Keratinocyte (primary cell): Measurements from ENCODE around the gene ZNF544. TPM values are rescaled to one million over a fixed set of nuclear protein-coding genes. Genes with fewer than 3 reads are reported as not detected.

ENCODE experiments used
- DNase-seq: peaks from one replicate; pipeline ENCODE4 v3.0.0-alpha.2; 2011; ENCODE audit warnings: low read depth, missing footprints, low spot score
- FAIRE-seq: peaks from 2 replicates; lab custom pipeline; 2011; peaks lifted over from hg19 to GRCh38; lab: Jason Lieb, UNC
- H2AFZ ChIP-seq: 2 replicates; pipeline ENCODE4 v1.6.0; 2012; ENCODE audit warnings: low read length, control low read depth, inconsistent platforms; ENCODE audit not compliant: control insufficient read depth
- H3K27ac ChIP-seq: 2 replicates; pipeline ENCODE4 v1.5.1; 2011; ENCODE audit warnings: low read length; ENCODE audit not compliant: control insufficient read depth, insufficient read depth
- H3K27me3 ChIP-seq: 3 replicates; pipeline ENCODE4 v1.6.0; 2011; ENCODE audit warnings: low read length; ENCODE audit not compliant: control insufficient read depth, insufficient read depth; ENCODE audit errors: extremely low read depth
- H3K36me3 ChIP-seq, 2 experiments: 2 replicates in 1 of 2; 3 replicates in 1 of 2; pipeline ENCODE4 v1.5.1; 2011; ENCODE audit warnings: low read length in 2 of 2, mild to moderate bottlenecking in 1 of 2; ENCODE audit not compliant: control insufficient read depth in 2 of 2, insufficient read depth in 2 of 2; ENCODE audit errors: extremely low read depth in 1 of 2
- H3K4me1 ChIP-seq: 3 replicates; pipeline ENCODE4 v1.5.1; 2011; ENCODE audit warnings: low read length; ENCODE audit not compliant: control insufficient read depth, insufficient read depth; ENCODE audit errors: extremely low read depth
- H3K4me2 ChIP-seq: 3 replicates; pipeline ENCODE4 v1.6.0; 2011; ENCODE audit warnings: low read depth, low read length; ENCODE audit not compliant: control insufficient read depth, insufficient read depth; ENCODE audit errors: extremely low read depth
- H3K4me3 ChIP-seq, 3 experiments: fragments of 200-600 bp in 1 of 3; sonication (generic) in 1 of 3; 2 replicates in 2 of 3; 3 replicates in 1 of 3; pipeline ENCODE4 v1.5.1; 2011 to 2016; ENCODE audit warnings: low read length in 3 of 3, mild to moderate bottlenecking in 3 of 3, control low read depth in 2 of 3, inconsistent platforms in 1 of 3, low read depth in 1 of 3, mixed read lengths in 1 of 3, mixed run types in 1 of 3, moderate library complexity in 1 of 3; ENCODE audit not compliant: control insufficient read depth in 2 of 3, insufficient read depth in 2 of 3; ENCODE audit errors: extremely low read depth in 1 of 3
- H3K79me2 ChIP-seq: 2 replicates; pipeline ENCODE4 v1.6.0; 2012; ENCODE audit warnings: low read length; ENCODE audit not compliant: control insufficient read depth, insufficient read depth
- H3K9ac ChIP-seq: 3 replicates; pipeline ENCODE4 v1.6.0; 2011; ENCODE audit warnings: low read length; ENCODE audit not compliant: control insufficient read depth, insufficient read depth; ENCODE audit errors: extremely low read depth
- H3K9me1 ChIP-seq: 3 replicates; pipeline ENCODE4 v1.6.0; 2011; ENCODE audit warnings: low read length; ENCODE audit not compliant: control insufficient read depth, insufficient read depth; ENCODE audit errors: extremely low read depth
- H3K9me3 ChIP-seq: 2 replicates; pipeline ENCODE4 v1.5.1; 2012; ENCODE audit warnings: low read depth, low read length; ENCODE audit not compliant: control insufficient read depth
- H4K20me1 ChIP-seq: 3 replicates; pipeline ENCODE4 v1.6.0; 2011; ENCODE audit warnings: low read length; ENCODE audit not compliant: control insufficient read depth, insufficient read depth; ENCODE audit errors: extremely low read depth
- EZH2 ChIP-seq: IDR thresholded peaks from one replicate; pipeline ENCODE4 v1.6.1; 2012; ENCODE audit warnings: inconsistent platforms, mild to moderate bottlenecking, low read length, moderate library complexity
- dilution Hi-C: fragments of 300-500 bp; cut with MboI; formaldehyde crosslinking; loops from one replicate; pipeline ENCODE4 v1.7.0; 2020; ENCODE audit warnings: low sequenced_read_pairs; ENCODE audit not compliant: extremely low pct_ligation_motif_present
- polyA plus RNA-seq, 5 experiments: library from polyadenylated mRNA; depleted of rRNA in 3 of 5; stranded (reverse) in 3 of 5; stranded (forward) in 1 of 5; unstranded in 1 of 5; fragments of >200 nt; gene quantifications; 1 replicate in 1 of 5; 2 replicates in 3 of 5; 3 replicates in 1 of 5; pipeline versions ENCODE4 v1.2.1 to v1.2.3, GENCODE V29; 2011 to 2012; ENCODE audit warnings: missing spikeins in 2 of 5, low read depth in 1 of 5, low replicate concordance in 1 of 5
- TF ChIP-seq, protein P1 (sequence below), 3 experiments: IDR thresholded peaks in 1 of 3; conservative IDR thresholded peaks in 1 of 3; optimal IDR thresholded peaks in 1 of 3; 2 replicates in 2 of 3; 3 replicates in 1 of 3; pipeline versions ENCODE3 to v1.5.1; 2011; ENCODE audit warnings: low read length in 3 of 3, mild to moderate bottlenecking in 3 of 3, moderate library complexity in 2 of 3, control low read depth in 1 of 3, inconsistent platforms in 1 of 3; ENCODE audit not compliant: insufficient read depth in 2 of 3; ENCODE audit errors: extremely low read depth in 1 of 3

The ZNF544 gene
- polyA plus RNA-seq, 1 donor (not counting 4 experiments of a cell fraction or from before 2014, with no cell fraction given): 30.9 TPM

DNA sequence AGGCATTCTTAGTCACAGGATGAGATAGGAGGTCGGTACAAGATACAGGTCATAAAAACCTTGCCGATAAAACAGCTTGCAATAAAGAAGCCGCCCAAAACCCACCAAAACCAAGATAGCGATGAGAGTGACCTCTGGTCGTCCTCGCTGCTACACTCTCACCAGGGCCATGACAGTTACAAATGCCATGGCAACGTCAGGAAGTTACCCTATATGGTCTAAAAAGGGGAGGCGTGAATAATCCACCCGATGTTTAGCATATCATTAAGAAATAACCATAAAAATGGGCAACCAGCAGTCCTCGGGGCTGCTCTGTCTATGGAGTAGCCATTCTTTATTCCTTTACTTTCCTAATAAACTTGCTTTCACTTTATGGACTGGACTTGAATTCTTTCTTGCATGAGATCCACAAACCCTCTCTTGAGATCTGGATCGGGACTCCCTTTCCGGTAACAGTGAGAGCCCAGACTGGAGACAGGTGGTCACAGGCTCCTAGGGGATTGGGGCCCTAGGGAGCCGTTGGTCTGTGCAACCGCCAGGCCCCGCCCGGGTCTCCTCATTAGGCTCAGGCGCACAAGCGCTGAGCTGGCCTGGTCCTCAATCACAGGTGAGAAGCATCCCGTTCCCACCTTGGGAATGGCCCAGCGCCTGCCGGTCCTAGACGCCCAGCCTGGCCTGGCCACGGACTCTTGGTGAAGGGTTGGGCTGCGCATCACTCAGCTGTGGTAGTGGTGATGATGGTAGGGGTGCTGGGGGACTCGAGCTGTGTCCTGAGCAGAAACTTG lies 10.9 kb upstream of the ZNF544 start:
- Histone ChIP-seq H3K27me3 (no peaks in the 10 kb centered on the region), H2AFZ (no peak overlapping the region), H3K4me3 (no peak overlapping the region), H3K9me1 (no peaks in the 10 kb centered on the region), H4K20me1 (no peaks in the 10 kb centered on the region), H3K79me2 (no peaks in the 10 kb centered on the region), H3K4me2 (no peak overlapping the region), H3K27ac (no peak overlapping the region), H3K36me3 (peaks cover 7 to 11% of the 10 kb centered on the region in 2 experiments), H3K4me1 (no peaks in the 10 kb centered on the region), H3K9ac (no peak overlapping the region), H3K9me3 (peaks cover 35% of the 10 kb centered on the region)
- TF ChIP-seq EZH2: no peak
- TF ChIP-seq, protein P1, sequence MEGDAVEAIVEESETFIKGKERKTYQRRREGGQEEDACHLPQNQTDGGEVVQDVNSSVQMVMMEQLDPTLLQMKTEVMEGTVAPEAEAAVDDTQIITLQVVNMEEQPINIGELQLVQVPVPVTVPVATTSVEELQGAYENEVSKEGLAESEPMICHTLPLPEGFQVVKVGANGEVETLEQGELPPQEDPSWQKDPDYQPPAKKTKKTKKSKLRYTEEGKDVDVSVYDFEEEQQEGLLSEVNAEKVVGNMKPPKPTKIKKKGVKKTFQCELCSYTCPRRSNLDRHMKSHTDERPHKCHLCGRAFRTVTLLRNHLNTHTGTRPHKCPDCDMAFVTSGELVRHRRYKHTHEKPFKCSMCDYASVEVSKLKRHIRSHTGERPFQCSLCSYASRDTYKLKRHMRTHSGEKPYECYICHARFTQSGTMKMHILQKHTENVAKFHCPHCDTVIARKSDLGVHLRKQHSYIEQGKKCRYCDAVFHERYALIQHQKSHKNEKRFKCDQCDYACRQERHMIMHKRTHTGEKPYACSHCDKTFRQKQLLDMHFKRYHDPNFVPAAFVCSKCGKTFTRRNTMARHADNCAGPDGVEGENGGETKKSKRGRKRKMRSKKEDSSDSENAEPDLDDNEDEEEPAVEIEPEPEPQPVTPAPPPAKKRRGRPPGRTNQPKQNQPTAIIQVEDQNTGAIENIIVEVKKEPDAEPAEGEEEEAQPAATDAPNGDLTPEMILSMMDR (optimal IDR thresholded peaks at IDR 0.05 in 1 of 3, IDR thresholded peaks at IDR 0.05 in 1 of 3, conservative IDR thresholded peaks at IDR 0.05 in 1 of 3; ENCODE audit: extremely low read depth in 1 of 3, insufficient read depth in 2 of 3, low read length in 3 of 3): no peak
- FAIRE-seq (no peak), DNase-seq (no peak)
- dilution Hi-C loops: no loop called here

DNA sequence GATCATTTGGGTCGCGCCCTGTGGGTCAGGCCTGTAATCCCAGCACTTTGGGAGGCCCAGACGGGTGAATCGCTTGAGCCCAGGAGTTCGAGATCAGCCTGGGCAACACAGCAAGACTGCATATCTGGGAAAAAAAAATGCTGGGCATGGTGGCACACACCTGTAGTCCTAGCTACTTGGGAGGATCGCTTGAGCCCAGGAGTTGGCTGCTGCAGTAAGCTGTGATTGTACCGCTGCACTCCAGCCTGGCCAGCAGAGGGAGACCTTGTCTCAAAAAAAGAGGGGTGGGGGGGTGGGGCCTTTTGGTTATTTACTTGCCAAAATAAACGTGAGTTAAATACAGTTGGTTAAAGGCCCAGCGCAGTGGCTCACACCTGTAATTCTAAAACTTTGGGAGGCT lies 9.8 kb upstream of the ZNF544 start:
- Histone ChIP-seq H3K9ac (no peak overlapping the region), H4K20me1 (no peaks in the 10 kb centered on the region)
- FAIRE-seq: no peak

More for the DNA sequence above, 9.8 kb upstream of the ZNF544 start:
- no peaks in the 10 kb centered on the region for H3K4me1 ChIP-seq
- no peak overlapping the region for H3K27ac ChIP-seq
- H3K27me3 ChIP-seq: no peaks in the 10 kb centered on the region
- no peaks in the 10 kb centered on the region for H3K9me1 ChIP-seq
- no peak for DNase-seq
- H3K79me2 ChIP-seq: no peaks in the 10 kb centered on the region
- H3K4me3 ChIP-seq: no peak overlapping the region
- no peak overlapping the region for H3K4me2 ChIP-seq
- peaks cover 25% of the 10 kb centered on the region for H3K9me3 ChIP-seq
- no peak overlapping the region for H2AFZ ChIP-seq
- TF ChIP-seq, protein P1 (optimal IDR thresholded peaks at IDR 0.05 in 1 of 3, IDR thresholded peaks at IDR 0.05 in 1 of 3, conservative IDR thresholded peaks at IDR 0.05 in 1 of 3; ENCODE audit: extremely low read depth in 1 of 3, insufficient read depth in 2 of 3, low read length in 3 of 3): peak in 2 of 3 experiments; percentile 35 to 36
- TF ChIP-seq EZH2: no peak
- H3K36me3 ChIP-seq: peaks cover under 1% of the 10 kb centered on the region in 2 experiments
- dilution Hi-C loops: no loop called here
